Common myeloid progenitor, CD34-positive (primary cell): ENCODE measurements around the gene PRRX1.

Source experiments
- CTCF ChIA-PET: fragments of 350-600 bp; sonication (Branson Sonifier 250); formaldehyde crosslinking; loops from one replicate; lab custom pipeline; 2021; ENCODE audit warnings: antibody characterized with exemption; lab: Charles Lee
- POLR2A ChIA-PET: fragments of 350-600 bp; sonication (Branson Sonifier 250); formaldehyde crosslinking; loops from one replicate; lab custom pipeline; 2021; ENCODE audit warnings: antibody characterized with exemption; lab: Charles Lee
- DNase-seq, 3 donors: peaks; one replicate each; pipeline versions ENCODE4 v3.0.0 to v3.0.0-alpha.2; 2013
- H3K27ac ChIP-seq, 2 experiments: 1 replicate in 1 of 2; 2 replicates in 1 of 2; pipeline ENCODE4 v1.7.0; 2013; ENCODE audit warnings: inconsistent platforms in 2 of 2, low read length in 2 of 2, mild to moderate bottlenecking in 2 of 2, low read depth in 1 of 2, moderate library complexity in 1 of 2; ENCODE audit not compliant: severe bottlenecking in 2 of 2, insufficient read depth in 1 of 2, poor library complexity in 1 of 2
- H3K27me3 ChIP-seq, 5 experiments: replicated peaks in 2 of 5; 1 replicate in 3 of 5; 2 replicates in 2 of 5; pipeline versions ENCODE4 v1.6.1 to v1.7.0; 2013; ENCODE audit warnings: low read length in 4 of 5, mild to moderate bottlenecking in 2 of 5, moderate library complexity in 2 of 5, inconsistent platforms in 1 of 5; ENCODE audit not compliant: insufficient read depth in 5 of 5, control insufficient read depth in 4 of 5
- H3K36me3 ChIP-seq, 4 experiments: 1 replicate in 2 of 4; 2 replicates in 2 of 4; pipeline versions ENCODE4 v1.6.1 to v1.7.0; 2013; ENCODE audit warnings: low read length in 3 of 4, control low read depth in 1 of 4, mild to moderate bottlenecking in 1 of 4; ENCODE audit not compliant: control insufficient read depth in 4 of 4, insufficient read depth in 4 of 4
- H3K4me1 ChIP-seq, 4 experiments: 1 replicate in 3 of 4; 2 replicates in 1 of 4; pipeline versions ENCODE4 v1.6.1 to v1.7.1; 2013; ENCODE audit warnings: low read length in 3 of 4, mild to moderate bottlenecking in 3 of 4, control low read depth in 1 of 4, inconsistent platforms in 1 of 4, moderate library complexity in 1 of 4; ENCODE audit not compliant: control insufficient read depth in 4 of 4, insufficient read depth in 4 of 4; ENCODE audit errors: control extremely low read depth in 1 of 4
- H3K4me3 ChIP-seq, 7 experiments: 1 replicate in 4 of 7; 2 replicates in 3 of 7; pipeline versions ENCODE4 v1.5.1 to v1.7.0; 2013; ENCODE audit warnings: mild to moderate bottlenecking in 7 of 7, low read length in 6 of 7, moderate library complexity in 6 of 7, inconsistent platforms in 2 of 7, low read depth in 2 of 7, control low read depth in 1 of 7; ENCODE audit not compliant: insufficient read depth in 4 of 7, control insufficient read depth in 1 of 7; ENCODE audit errors: extremely low read depth in 1 of 7
- H3K9me3 ChIP-seq, 5 experiments: 1 replicate in 4 of 5; 2 replicates in 1 of 5; pipeline versions ENCODE4 v1.6.1 to v1.7.1; 2013; ENCODE audit warnings: low read length in 4 of 5, mild to moderate bottlenecking in 2 of 5, inconsistent platforms in 1 of 5, low read depth in 1 of 5, moderate library complexity in 1 of 5; ENCODE audit not compliant: control insufficient read depth in 4 of 5, insufficient read depth in 2 of 5; ENCODE audit errors: control extremely low read depth in 1 of 5
- WGBS: methylation state at CpG from one replicate; pipeline ENCODE4 v1.1.5; 2013; ENCODE audit not compliant: insufficient coverage; 5-methylcytosine and 5-hydroxymethylcytosine counted together

Gene PRRX1

GRCh38 chr1:170660281-170660713, 3.6 kb upstream of the PRRX1 start:
- DNase-seq = no peak
- Histone ChIP-seq H3K4me1 (peaks cover 0 to 39% (median 15%) of the 10 kb centered on the region in 4 experiments), H3K27me3 (peaks cover 20 to 93% (median 66%) of the 10 kb centered on the region in 5 experiments), H3K27ac (no peak overlapping the region), H3K36me3 (no peaks in the 10 kb centered on the region), H3K9me3 (no peaks in the 10 kb centered on the region), H3K4me3 (no peak overlapping the region)
- 5% methylated on average over 20 of the region's 25 CpGs for WGBS
- ChIA-PET CTCF (interaction anchor here (1.3 to 1.4 kb wide), 2 partner anchors 12 to 29 kb away, joined by 3 to 5 read pairs; no protein-coding TSS in a partner anchor), POLR2A (no interaction called here)

DNA sequence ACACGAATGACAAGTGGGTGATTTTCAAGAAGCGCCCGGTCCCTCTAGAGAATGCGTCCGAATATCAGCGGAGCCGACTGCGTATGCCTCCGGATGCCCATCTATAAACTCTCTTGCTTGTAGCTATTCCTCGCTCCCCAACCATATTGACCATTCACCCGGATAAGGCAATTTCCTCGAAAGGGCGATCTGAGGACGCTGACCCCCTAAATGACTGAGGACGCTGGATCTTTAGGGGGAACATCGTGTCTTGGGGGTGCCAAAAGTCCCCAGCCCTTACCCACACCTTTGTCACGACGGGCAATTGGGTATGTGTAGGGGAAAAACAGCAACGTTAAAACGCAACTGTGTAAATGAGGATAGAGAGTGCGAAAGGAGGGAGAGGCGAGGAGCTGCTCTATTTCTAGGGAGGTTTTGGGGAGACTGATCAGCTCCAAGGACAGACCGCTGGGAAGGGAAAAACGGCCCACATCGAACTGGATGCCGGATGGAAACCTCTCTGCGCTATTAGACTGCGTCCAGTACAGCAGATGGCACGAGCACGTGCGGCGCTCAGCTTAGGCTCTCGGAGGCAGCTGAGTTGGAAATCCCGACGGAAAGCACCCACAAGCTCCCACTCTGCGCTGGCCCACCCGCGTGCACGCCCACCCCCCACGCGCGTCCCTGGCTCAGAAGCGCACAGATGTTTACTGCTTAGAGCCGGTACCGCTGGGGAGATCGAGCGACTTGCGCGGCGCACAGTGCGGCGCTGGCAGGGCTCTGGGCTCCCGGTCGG, 2.9 kb upstream of the PRRX1 start:
- no peaks in the 10 kb centered on the region for H3K9me3 ChIP-seq
- ChIA-PET POLR2A (no interaction called here), CTCF (interaction anchor here (0.8 kb wide), 1 partner anchor 23 kb away, joined by 3 read pairs; no protein-coding TSS in a partner anchor)
- H3K36me3 ChIP-seq = no peaks in the 10 kb centered on the region
- WGBS = 3% methylated on average over 20 of the region's 54 CpGs
- H3K4me3 ChIP-seq = peak overlapping the region in 2 of 7 experiments; percentile 23 to 55
- peaks cover 0 to 45% (median 18%) of the 10 kb centered on the region in 4 experiments for H3K4me1 ChIP-seq
- peaks cover 20 to 99% (median 68%) of the 10 kb centered on the region in 5 experiments for H3K27me3 ChIP-seq
- DNase-seq = no peak
- H3K27ac ChIP-seq = no peak overlapping the region

DNA sequence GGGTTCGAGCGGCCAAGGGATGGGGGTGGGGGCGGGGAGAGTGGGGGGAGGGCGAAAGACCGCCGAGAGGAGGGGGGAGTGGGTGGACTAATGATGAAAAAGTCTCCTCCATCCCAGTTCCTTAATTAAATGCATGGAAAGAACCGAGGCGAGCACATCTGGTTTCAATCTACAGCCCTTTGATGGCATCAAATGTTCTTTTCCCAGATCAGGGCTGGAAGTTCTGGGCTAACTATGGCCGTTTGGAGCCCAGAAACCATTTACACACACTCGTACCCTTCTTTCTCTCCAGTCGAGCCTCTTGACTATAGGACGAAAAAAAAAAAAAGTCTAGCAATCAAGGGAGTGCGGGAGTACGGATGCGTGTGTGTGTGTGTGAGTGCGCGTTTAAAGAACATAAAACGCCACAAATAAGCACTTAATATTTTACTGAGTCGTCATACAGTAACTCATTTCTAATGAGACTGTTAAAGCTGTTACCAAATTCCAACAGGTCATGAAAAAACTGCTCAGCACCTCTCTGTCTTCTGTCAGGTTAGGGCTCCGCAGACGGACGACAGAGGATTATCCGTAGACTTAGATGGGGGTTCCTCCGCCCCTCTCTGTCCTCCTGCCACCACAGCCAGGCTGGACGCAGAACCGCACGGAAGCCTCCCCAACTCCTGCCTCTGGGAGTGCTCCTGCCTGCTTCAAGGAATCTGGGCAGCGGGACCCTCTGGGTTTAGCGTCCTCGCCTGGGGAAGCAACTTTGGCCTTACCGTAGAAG, 2.1 kb upstream of the PRRX1 start:
- Histone ChIP-seq H3K36me3 (no peaks in the 10 kb centered on the region), H3K27ac (no peak overlapping the region), H3K27me3 (peaks cover 18 to 99% (median 70%) of the 10 kb centered on the region in 5 experiments), H3K9me3 (no peaks in the 10 kb centered on the region), H3K4me3 (no peak overlapping the region), H3K4me1 (peaks cover 0 to 47% (median 20%) of the 10 kb centered on the region in 4 experiments)
- DNase-seq = peak in 1 of 3 donors; percentile 41
- WGBS = 7% methylated on average over 11 of the region's 31 CpGs
- ChIA-PET POLR2A (no interaction called here), CTCF (interaction anchor here (0.8 kb wide), 1 partner anchor 22 kb away, joined by 3 read pairs; no protein-coding TSS in a partner anchor)

DNA sequence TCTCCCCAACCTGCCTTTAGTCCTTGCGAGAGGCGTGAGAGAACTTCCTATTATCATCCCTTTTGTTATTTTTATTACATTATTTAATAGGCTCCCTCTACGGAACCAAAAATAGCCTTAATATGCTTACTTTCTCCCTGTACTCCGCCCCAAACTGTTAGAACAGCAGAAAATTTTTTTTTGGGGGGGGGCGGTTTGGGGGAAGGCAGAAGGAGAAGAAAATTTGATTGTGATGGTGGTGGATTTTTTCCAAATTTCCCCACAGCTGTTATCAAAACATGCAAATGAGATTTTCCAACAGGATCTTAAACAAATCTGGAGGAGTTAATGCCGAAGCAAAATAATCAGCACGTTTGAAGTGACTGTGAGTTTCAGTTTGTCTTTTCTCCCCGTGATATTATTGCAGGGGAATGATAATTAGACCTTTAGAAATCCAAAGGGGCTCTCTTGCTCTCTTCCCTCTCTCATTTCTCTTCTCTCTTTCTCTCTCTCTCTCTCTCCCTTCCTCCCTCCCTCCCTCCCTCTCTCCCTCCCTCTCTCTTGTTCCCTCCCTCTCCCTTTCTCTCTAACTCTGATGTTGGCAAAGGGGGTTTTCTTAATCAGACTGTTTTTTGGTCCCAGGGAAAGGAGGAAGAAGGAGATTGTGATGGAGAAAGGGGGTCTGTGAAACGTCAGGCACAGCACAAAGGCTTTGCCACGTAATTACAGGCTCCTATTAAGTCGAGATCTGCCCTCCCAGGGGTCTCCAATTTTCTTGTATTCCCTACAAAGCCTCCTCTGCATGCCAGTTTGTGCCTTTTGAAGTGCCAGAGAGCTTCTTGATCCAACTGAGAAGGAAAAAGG, 1.1 kb upstream of the PRRX1 start:
- H3K4me3 ChIP-seq = no peak overlapping the region
- CTCF ChIA-PET = no interaction called here
- no peak for DNase-seq

GRCh38 chr1:170663404-170664092, 383 bp upstream of the PRRX1 start:
- Histone ChIP-seq H3K4me3 (peak overlapping the region in 1 of 7 experiments; percentile 40), H3K9me3 (no peaks in the 10 kb centered on the region), H3K4me1 (peaks cover 3 to 57% (median 24%) of the 10 kb centered on the region in 4 experiments), H3K36me3 (no peaks in the 10 kb centered on the region), H3K27ac (no peak overlapping the region), H3K27me3 (peaks cover 28 to 99% (median 80%) of the 10 kb centered on the region in 5 experiments)
- 7% methylated on average over 3 of the region's 12 CpGs for WGBS
- ChIA-PET CTCF (interaction anchor here (1.6 kb wide), 1 partner anchor 11 kb away, joined by 4 read pairs; no protein-coding TSS in a partner anchor), POLR2A (no interaction called here)
- no peak for DNase-seq

More for the DNA sequence above, 1.1 kb upstream of the PRRX1 start:
- no peak overlapping the region for H3K27ac ChIP-seq
- no peaks in the 10 kb centered on the region for H3K9me3 ChIP-seq
- H3K4me1 ChIP-seq = peaks cover 0 to 50% (median 21%) of the 10 kb centered on the region in 4 experiments
- peaks cover 23 to 99% (median 76%) of the 10 kb centered on the region in 5 experiments for H3K27me3 ChIP-seq
- WGBS = 7% methylated on average over 8 of the region's 11 CpGs
- POLR2A ChIA-PET = no interaction called here
- no peaks in the 10 kb centered on the region for H3K36me3 ChIP-seq
